ENCODE measurements around the gene MYO1H.

DNA sequence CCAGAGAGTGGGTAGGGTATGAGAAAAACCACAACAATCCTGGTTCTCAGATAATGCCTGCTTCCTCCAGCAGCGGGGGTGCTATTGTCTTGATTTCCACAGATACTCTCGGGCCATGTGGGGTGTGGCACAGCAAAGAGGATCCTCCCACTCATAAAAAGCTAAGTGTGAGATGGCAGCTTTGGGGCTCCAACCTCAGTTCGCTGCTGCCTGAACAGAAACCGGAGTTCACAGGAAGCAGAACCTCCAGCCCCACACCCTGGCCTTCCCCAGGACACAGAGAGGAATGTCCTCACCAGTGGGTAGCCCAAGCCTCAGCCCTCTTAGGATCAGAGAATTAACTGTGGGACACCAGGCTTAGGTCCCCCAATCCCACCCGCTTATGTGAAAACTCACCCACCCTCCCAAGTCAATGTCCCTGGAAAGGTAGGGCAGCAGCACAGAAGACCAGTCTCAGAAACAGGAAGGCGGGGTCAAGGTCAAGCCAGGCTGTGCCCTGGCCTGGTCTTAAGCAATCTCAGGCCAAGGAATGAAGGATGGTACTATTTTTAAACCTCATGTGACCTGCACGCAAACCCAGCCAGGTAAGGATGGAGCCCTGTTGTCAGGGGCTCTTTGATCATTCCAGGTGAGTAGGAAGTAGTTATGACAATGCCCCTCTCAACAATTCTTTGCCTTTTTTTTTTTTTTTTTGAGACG is 120.4 kb downstream of the MYO1H start:
- TF ChIP-seq TCF12 (IDR thresholded peaks at IDR 0.05; ENCODE audit: low read depth) (no peak), EGR1 (IDR thresholded peaks at IDR 0.05) (no peak), RAD21 (IDR thresholded peaks at IDR 0.05; ENCODE audit: low read depth) (no peak), CREB1 (IDR thresholded peaks at IDR 0.05; ENCODE audit: low read depth) (no peak), NFIC (IDR thresholded peaks at IDR 0.05) (no peak), CEBPB (IDR thresholded peaks at IDR 0.05) (no peak), FOXM1 (IDR thresholded peaks at IDR 0.05; ENCODE audit: borderline replicate concordance, low read depth) (no peak), YY1 (IDR thresholded peaks at IDR 0.05; ENCODE audit: low read depth) (no peak)
- TF ChIP-seq, protein P1, sequence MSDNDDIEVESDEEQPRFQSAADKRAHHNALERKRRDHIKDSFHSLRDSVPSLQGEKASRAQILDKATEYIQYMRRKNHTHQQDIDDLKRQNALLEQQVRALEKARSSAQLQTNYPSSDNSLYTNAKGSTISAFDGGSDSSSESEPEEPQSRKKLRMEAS (IDR thresholded peaks at IDR 0.05): no peak
- TF ChIP-seq, protein P2, sequence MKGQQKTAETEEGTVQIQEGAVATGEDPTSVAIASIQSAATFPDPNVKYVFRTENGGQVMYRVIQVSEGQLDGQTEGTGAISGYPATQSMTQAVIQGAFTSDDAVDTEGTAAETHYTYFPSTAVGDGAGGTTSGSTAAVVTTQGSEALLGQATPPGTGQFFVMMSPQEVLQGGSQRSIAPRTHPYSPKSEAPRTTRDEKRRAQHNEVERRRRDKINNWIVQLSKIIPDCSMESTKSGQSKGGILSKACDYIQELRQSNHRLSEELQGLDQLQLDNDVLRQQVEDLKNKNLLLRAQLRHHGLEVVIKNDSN (IDR thresholded peaks at IDR 0.05): no peak
- TF ChIP-seq, protein P3, sequence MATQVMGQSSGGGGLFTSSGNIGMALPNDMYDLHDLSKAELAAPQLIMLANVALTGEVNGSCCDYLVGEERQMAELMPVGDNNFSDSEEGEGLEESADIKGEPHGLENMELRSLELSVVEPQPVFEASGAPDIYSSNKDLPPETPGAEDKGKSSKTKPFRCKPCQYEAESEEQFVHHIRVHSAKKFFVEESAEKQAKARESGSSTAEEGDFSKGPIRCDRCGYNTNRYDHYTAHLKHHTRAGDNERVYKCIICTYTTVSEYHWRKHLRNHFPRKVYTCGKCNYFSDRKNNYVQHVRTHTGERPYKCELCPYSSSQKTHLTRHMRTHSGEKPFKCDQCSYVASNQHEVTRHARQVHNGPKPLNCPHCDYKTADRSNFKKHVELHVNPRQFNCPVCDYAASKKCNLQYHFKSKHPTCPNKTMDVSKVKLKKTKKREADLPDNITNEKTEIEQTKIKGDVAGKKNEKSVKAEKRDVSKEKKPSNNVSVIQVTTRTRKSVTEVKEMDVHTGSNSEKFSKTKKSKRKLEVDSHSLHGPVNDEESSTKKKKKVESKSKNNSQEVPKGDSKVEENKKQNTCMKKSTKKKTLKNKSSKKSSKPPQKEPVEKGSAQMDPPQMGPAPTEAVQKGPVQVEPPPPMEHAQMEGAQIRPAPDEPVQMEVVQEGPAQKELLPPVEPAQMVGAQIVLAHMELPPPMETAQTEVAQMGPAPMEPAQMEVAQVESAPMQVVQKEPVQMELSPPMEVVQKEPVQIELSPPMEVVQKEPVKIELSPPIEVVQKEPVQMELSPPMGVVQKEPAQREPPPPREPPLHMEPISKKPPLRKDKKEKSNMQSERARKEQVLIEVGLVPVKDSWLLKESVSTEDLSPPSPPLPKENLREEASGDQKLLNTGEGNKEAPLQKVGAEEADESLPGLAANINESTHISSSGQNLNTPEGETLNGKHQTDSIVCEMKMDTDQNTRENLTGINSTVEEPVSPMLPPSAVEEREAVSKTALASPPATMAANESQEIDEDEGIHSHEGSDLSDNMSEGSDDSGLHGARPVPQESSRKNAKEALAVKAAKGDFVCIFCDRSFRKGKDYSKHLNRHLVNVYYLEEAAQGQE (IDR thresholded peaks at IDR 0.05; ENCODE audit: low read depth): no peak
